GM12878 (cell line): ENCODE data around the gene MSGN1. TPM values are rescaled to one million over a fixed set of nuclear protein-coding genes. Genes with fewer than 3 reads are reported as not detected.

Source experiments
- ATAC-seq: fragments of 200-7000 bp; cut with Tn5 transposase; 3 replicates; pipeline ENCODE4 v1.9.1; 2020; ENCODE audit warnings: mild to moderate bottlenecking, moderate library complexity
- BruUV-seq: library from RNA; stranded (reverse); fragments of 400-500 nt; replicated peaks from 2 replicates; lab custom pipeline; 2021; lab: Mats Ljungman, UMichigan
- CTCF ChIA-PET: fragments of 300-600 bp; sonication (Branson Sonifier 250); formaldehyde crosslinking; extraction: SDS; loops from one replicate; lab custom pipeline; 2021; ENCODE audit warnings: inconsistent platforms; lab: Yijun Ruan, JAX
- POLR2A ChIA-PET: fragments of 350-600 bp; formaldehyde crosslinking; extraction: SDS; loops from one replicate; lab custom pipeline; 2021; ENCODE audit warnings: inconsistent platforms; lab: Charles Lee
- RAD21 ChIA-PET: fragments of 300-600 bp; sonication (Branson Sonifier 250); formaldehyde crosslinking; loops from one replicate; lab custom pipeline; 2023; ENCODE audit warnings: antibody characterized with exemption; ENCODE audit not compliant: unreplicated experiment; lab: Charles Lee
- SMC1A ChIA-PET: fragments of 300-600 bp; sonication (Branson Sonifier 250); formaldehyde crosslinking; loops from one replicate; lab custom pipeline; 2023; ENCODE audit not compliant: unreplicated experiment, uncharacterized antibody; lab: Charles Lee
- DNase-seq: peaks from one replicate; pipeline ENCODE4 v3.0.0-alpha.2; 2011; ENCODE audit warnings: low read depth, low spot score
- FAIRE-seq: peaks from 3 replicates; lab custom pipeline; 2011; peaks lifted over from hg19 to GRCh38; lab: Jason Lieb, UNC
- H2AFZ ChIP-seq: 2 replicates; pipeline ENCODE4 v1.6.0; 2011; ENCODE audit warnings: low read depth, low read length, control low read depth; ENCODE audit not compliant: control insufficient read depth
- H3K27ac ChIP-seq: 2 replicates; pipeline ENCODE4 v1.5.1; 2011; ENCODE audit warnings: control low read depth; ENCODE audit not compliant: control insufficient read depth, insufficient read depth
- H3K27me3 ChIP-seq, 2 experiments: replicated peaks in 1 of 2; 2 replicates each; pipeline versions ENCODE4 v1.6.0 to v1.6.1; 2011; ENCODE audit warnings: low read length in 1 of 2; ENCODE audit not compliant: control insufficient read depth in 2 of 2, insufficient read depth in 2 of 2
- H3K36me3 ChIP-seq, 2 experiments: 2 replicates each; pipeline ENCODE4 v1.5.1; 2011; ENCODE audit warnings: low read length in 1 of 2; ENCODE audit not compliant: control insufficient read depth in 2 of 2, insufficient read depth in 2 of 2
- H3K4me1 ChIP-seq: 2 replicates; pipeline ENCODE4 v1.6.1; 2011; ENCODE audit warnings: mild to moderate bottlenecking, low read length, moderate library complexity, mixed read lengths; ENCODE audit not compliant: control insufficient read depth, insufficient read depth
- H3K4me2 ChIP-seq: 2 replicates; pipeline ENCODE4 v1.6.0; 2011; ENCODE audit warnings: control low read depth; ENCODE audit not compliant: control insufficient read depth, insufficient read depth
- H3K4me3 ChIP-seq: fragments of 200-600 bp; sonication (generic); 2 replicates; pipeline ENCODE4 v1.5.1; 2016
- H3K79me2 ChIP-seq: 2 replicates; pipeline ENCODE4 v1.6.0; 2011; ENCODE audit warnings: low read length; ENCODE audit not compliant: control insufficient read depth, insufficient read depth
- H3K9ac ChIP-seq: 2 replicates; pipeline ENCODE4 v1.8.0; 2011; ENCODE audit warnings: low read length, control low read depth, mixed read lengths; ENCODE audit not compliant: control insufficient read depth, insufficient read depth
- H3K9me3 ChIP-seq: replicated peaks from 3 replicates; pipeline ENCODE4 v1.5.1; 2011; ENCODE audit warnings: mild to moderate bottlenecking, low read length; ENCODE audit not compliant: control insufficient read depth, insufficient read depth
- H4K20me1 ChIP-seq: 2 replicates; pipeline ENCODE4 v1.6.0; 2011; ENCODE audit not compliant: control insufficient read depth, insufficient read depth
- ATF3 ChIP-seq: IDR thresholded peaks from 2 replicates; pipeline ENCODE4 v1.6.1; 2011; ENCODE audit warnings: low read depth, mild to moderate bottlenecking, low read length, moderate library complexity, borderline replicate concordance; ENCODE audit errors: extremely low read depth
- NBN ChIP-seq: fragments of 450-650 bp; IDR thresholded peaks from 2 replicates; pipeline ENCODE4 v1.6.1; 2016
- RBBP5 ChIP-seq: fragments of 200-600 bp; sonication (generic); conservative IDR thresholded peaks from 2 replicates; pipeline ENCODE4 v1.6.1; 2016
- REST ChIP-seq: IDR thresholded peaks from 2 replicates; pipeline ENCODE4 v1.6.1; 2012; ENCODE audit warnings: mild to moderate bottlenecking, low read depth, low read length
- WGBS: methylation state at CpG from one replicate; pipeline ENCODE4 v1.1.6; 2016; ENCODE audit warnings: low lambda C conversion rate; ENCODE audit not compliant: insufficient replicate concordance, insufficient coverage; ENCODE audit errors: missing lambda C conversion rate; 5-methylcytosine and 5-hydroxymethylcytosine counted together
- in situ Hi-C: fragments of 300-500 bp; cut with MboI; formaldehyde crosslinking; loops from 9 replicates; pipeline ENCODE4 v1.14.3; 2018; ENCODE audit warnings: mixed read lengths
- intact Hi-C: fragments of 100-400 bp; cut with micrococcal nuclease; formaldehyde crosslinking; loops from one replicate; pipeline ENCODE4 v1.14.2; 2022; ENCODE audit not compliant: unreplicated experiment
- polyA plus RNA-seq, 11 experiments: library from polyadenylated mRNA; depleted of rRNA in 4 of 11; unstranded in 6 of 11; stranded (reverse) in 5 of 11; fragments of >200 nt; fragmentation: Nextera tagmentation in 4 of 11; fragmentation: Illumina TruSeq in 1 of 11; extraction: Ambion mirVana in 4 of 11; extraction: Trizol in 1 of 11; gene quantifications; 1 replicate in 1 of 11; 2 replicates in 10 of 11; pipeline versions ENCODE4 v1.2.1 to v1.2.3, GENCODE V29; 2011 to 2016; ENCODE audit warnings: inconsistent platforms in 2 of 11, missing spikeins in 2 of 11, low read depth in 1 of 11
- total RNA-seq, 4 experiments: library from RNA; depleted of rRNA in 3 of 4; stranded (reverse); fragments of >200 nt in 3 of 4; fragmentation: Illumina TruSeq in 1 of 4; extraction: Trizol in 1 of 4; gene quantifications; 2 replicates each; pipeline versions ENCODE4 v1.2.1 to v1.2.3, GENCODE V29; 2013 to 2021

MSGN1 gene
- total and polyA plus RNA-seq, 10 of the 15 experiments (the other 5 are each of a cell fraction or from before 2014, with no cell fraction given) = 0.27 TPM; not detected in 9

GRCh38 chr2:17858064-17858463 is 41.8 kb downstream of the MSGN1 start (continued):
- no peak for TF ChIP-seq REST

- TF ChIP-seq ATF3 = no peak
- no peak for TF ChIP-seq RBBP5
- no peak for TF ChIP-seq NBN
- in situ Hi-C loops (no loop called here), intact Hi-C loops (no loop called here)
- ATAC-seq (no peak; the same call in 1 of the 3 replicates), DNase-seq (no peak), FAIRE-seq (no peak)
- BruUV-seq = no TSS peak
- 55% methylated on average over 4 of the region's 4 CpGs for WGBS
- ChIA-PET RAD21 (no interaction called here), SMC1A (interaction anchor here (2.0 kb wide), 1 partner anchor 19 kb away, joined by 4 read pairs; no protein-coding TSS in a partner anchor), POLR2A (interaction anchor here (0.5 kb wide), 1 partner anchor 24 kb away, joined by 4 read pairs; no protein-coding TSS in a partner anchor), CTCF (interaction anchor here (1.0 to 1.7 kb wide), 2 partner anchors 11 to 144 kb away, joined by 3 to 6 read pairs; no protein-coding TSS in a partner anchor)
- H2AFZ ChIP-seq = no peak overlapping the region
- H3K9me3 ChIP-seq = no peaks in the 10 kb centered on the region
- no peak overlapping the region for H3K9ac ChIP-seq
- H3K27me3 ChIP-seq = no peaks in the 10 kb centered on the region
- H3K4me3 ChIP-seq = no peak overlapping the region
- H3K4me2 ChIP-seq = no peak overlapping the region
- H3K4me1 ChIP-seq = no peaks in the 10 kb centered on the region
- H3K36me3 ChIP-seq = no peaks in the 10 kb centered on the region
- no peaks in the 10 kb centered on the region for H4K20me1 ChIP-seq
- H3K79me2 ChIP-seq = no peaks in the 10 kb centered on the region
- no peak overlapping the region for H3K27ac ChIP-seq
Observed at GRCh38 chr2:17863539-17863938, 47.3 kb downstream of the MSGN1 start.
